Measurements from ENCODE around the gene KCNQ5. TPM values are rescaled to one million over a fixed set of nuclear protein-coding genes. Genes with fewer than 3 reads are reported as not detected.

The KCNQ5 gene
- total and polyA plus RNA-seq, 2 of the 8 experiments (the other 6 are each of a cell fraction or from before 2014, with no cell fraction given), result 0.83 to 1.2 TPM

- Histone ChIP-seq H3K9ac (replicated peaks in 1 of 4; ENCODE audit: extremely low read depth in 1 of 4, low read depth in 3 of 4, low read length in 3 of 4) (no peak overlapping the region), H3K18ac (ENCODE audit: extremely low read depth, low read length) (no peak overlapping the region), H2BK15ac (ENCODE audit: low read length) (no peak overlapping the region), H2BK12ac (ENCODE audit: low read depth, low read length) (no peak overlapping the region), H2AFZ (ENCODE audit: low read length) (no peak overlapping the region), H3K4me1 (replicated peaks in 1 of 4; ENCODE audit: control insufficient read depth in 3 of 4, insufficient read depth in 4 of 4, low read length in 3 of 4) (peaks cover 0 to 13% (median 5%) of the 10 kb centered on the region in 4 experiments; a peak in 5 of 7 replicates), H3K79me2 (ENCODE audit: control insufficient read depth in 1 of 2, insufficient read depth in 2 of 2, low read length in 2 of 2) (no peaks in the 10 kb centered on the region), H3K23me2 (ENCODE audit: low read depth, low read length) (peaks cover 18% of the 10 kb centered on the region; the same call in 1 of the 2 replicates), H4K8ac (ENCODE audit: extremely low read depth, insufficient read depth, low read length) (no peak overlapping the region), H4K5ac (ENCODE audit: insufficient read length, low read depth, low read length) (no peak overlapping the region), H3K36me3 (ENCODE audit: control insufficient read depth in 2 of 4, insufficient read depth in 4 of 4, low read length in 3 of 4) (no peaks in the 10 kb centered on the region), H3K27me3 (replicated peaks in 1 of 4; ENCODE audit: control insufficient read depth in 3 of 4, extremely low read depth in 1 of 4, insufficient read depth in 3 of 4, low read length in 3 of 4) (peaks cover 21 to 41% (median 35%) of the 10 kb centered on the region in 4 experiments), H2BK120ac (replicated peaks; ENCODE audit: low read depth, low read length) (no peak overlapping the region), H2AK5ac (ENCODE audit: low read depth, low read length) (no peak overlapping the region), H2BK5ac (ENCODE audit: low read depth, low read length) (no peak overlapping the region), H3K4me3 (ENCODE audit: extremely low read depth in 1 of 4, insufficient read depth in 2 of 4, low read depth in 3 of 4, low read length in 4 of 4) (no peak overlapping the region), H3K27ac (ENCODE audit: low read depth, low read length) (no peak overlapping the region), H3K56ac (replicated peaks; ENCODE audit: insufficient read length, low read depth, low read length) (no peak overlapping the region), H3K23ac (ENCODE audit: insufficient read length) (no peak overlapping the region), H3K4ac (replicated peaks; ENCODE audit: insufficient read length, low read depth, low read length) (no peak overlapping the region), H2BK20ac (ENCODE audit: low read length) (no peak overlapping the region), H3K9me3 (ENCODE audit: insufficient read depth in 2 of 2, low read depth in 1 of 2, low read length in 1 of 2) (no peaks in the 10 kb centered on the region), H3K14ac (ENCODE audit: insufficient read length) (no peak overlapping the region), H4K20me1 (replicated peaks in 1 of 2; ENCODE audit: control insufficient read depth in 1 of 2, insufficient read depth in 2 of 2, low read length in 2 of 2) (no peaks in the 10 kb centered on the region), H4K91ac (replicated peaks; ENCODE audit: insufficient read length, low read length) (no peak overlapping the region), H3K79me1 (ENCODE audit: low read depth, low read length) (no peaks in the 10 kb centered on the region), H3K4me2 (ENCODE audit: insufficient read depth in 1 of 2, low read depth in 2 of 2, low read length in 2 of 2) (no peak overlapping the region)
- POLR2A ChIA-PET (ENCODE audit: partially characterized antibody), result no interaction called here
- DNase-seq (ENCODE audit: low read depth in 1 of 2, low spot score in 2 of 2) (no peak), FAIRE-seq (no peak)
- CTCF ChIA-PET (ENCODE audit: partially characterized antibody), result interaction anchor here (0.5 to 9.6 kb wide), 14 partner anchors 18 to 706 kb away, joined by 3 to 168 read pairs (median 4); no protein-coding TSS in a partner anchor
- WGBS, 2 experiments (ENCODE audit: extremely low coverage in 1 of 2, insufficient coverage in 1 of 2, insufficient read length in 1 of 2, insufficient replicate concordance in 2 of 2, low coverage in 1 of 2, low lambda C conversion rate in 2 of 2, missing lambda C conversion rate in 1 of 2), result 90% methylated on average over 3 of the region's 3 CpGs; no CpG with 5 or more reads in 1 of the 2 experiments
- TF ChIP-seq NRF1 (IDR thresholded peaks at IDR 0.05; ENCODE audit: low read depth, low read length) (no peak), BCL11A (IDR thresholded peaks at IDR 0.05; ENCODE audit: low read depth in 2 of 2, low read length in 2 of 2) (no peak), JUND (IDR thresholded peaks at IDR 0.05; ENCODE audit: low read length) (no peak), BRCA1 (IDR thresholded peaks at IDR 0.05; ENCODE audit: low read depth, low read length) (no peak), CHD1 (IDR thresholded peaks at IDR 0.05; ENCODE audit: low read depth, low read length) (no peak), JUN (IDR thresholded peaks at IDR 0.05; ENCODE audit: low read depth, low read length) (no peak)
Measured at GRCh38 chr6:72617721-72618120, 4.1 kb upstream of the KCNQ5 start.

Data from H1 (cell line).